ENCODE measurements around the gene TIGD1. TPM values are rescaled to one million over a fixed set of nuclear protein-coding genes. Genes with fewer than 3 reads are reported as not detected.

The TIGD1 gene
- total RNA-seq, 4 donors from 2014 or later: 1.2 to 6.5 (median 2.8) TPM

DNA sequence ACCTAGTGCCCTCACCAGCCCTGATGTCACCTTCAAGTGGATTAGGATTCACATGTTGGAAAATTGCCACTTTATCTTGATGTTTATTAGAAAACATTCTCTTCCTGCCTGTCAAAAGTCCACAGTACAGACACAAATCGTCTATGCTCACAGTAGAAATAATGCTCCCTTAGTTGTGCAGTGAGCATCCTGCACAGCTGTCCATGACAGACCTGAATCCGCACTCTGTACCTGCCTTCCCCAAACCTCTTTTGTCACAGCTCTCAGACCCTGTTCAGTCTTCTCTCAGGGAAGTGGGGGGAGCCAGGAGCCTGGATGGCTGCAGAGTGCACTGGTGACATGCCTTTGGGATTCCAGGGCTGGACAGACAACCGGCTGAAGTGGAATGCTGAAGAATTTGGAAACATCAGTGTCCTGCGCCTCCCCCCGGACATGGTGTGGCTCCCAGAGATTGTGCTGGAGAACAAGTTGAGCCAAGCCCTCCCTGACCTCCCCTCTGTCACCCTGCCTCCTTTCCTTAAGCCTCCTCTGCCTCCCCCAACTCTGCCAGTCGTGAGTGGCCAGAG lies 22.4 kb downstream of the TIGD1 start:
- no peak for ATAC-seq
- TF ChIP-seq, protein P1, sequence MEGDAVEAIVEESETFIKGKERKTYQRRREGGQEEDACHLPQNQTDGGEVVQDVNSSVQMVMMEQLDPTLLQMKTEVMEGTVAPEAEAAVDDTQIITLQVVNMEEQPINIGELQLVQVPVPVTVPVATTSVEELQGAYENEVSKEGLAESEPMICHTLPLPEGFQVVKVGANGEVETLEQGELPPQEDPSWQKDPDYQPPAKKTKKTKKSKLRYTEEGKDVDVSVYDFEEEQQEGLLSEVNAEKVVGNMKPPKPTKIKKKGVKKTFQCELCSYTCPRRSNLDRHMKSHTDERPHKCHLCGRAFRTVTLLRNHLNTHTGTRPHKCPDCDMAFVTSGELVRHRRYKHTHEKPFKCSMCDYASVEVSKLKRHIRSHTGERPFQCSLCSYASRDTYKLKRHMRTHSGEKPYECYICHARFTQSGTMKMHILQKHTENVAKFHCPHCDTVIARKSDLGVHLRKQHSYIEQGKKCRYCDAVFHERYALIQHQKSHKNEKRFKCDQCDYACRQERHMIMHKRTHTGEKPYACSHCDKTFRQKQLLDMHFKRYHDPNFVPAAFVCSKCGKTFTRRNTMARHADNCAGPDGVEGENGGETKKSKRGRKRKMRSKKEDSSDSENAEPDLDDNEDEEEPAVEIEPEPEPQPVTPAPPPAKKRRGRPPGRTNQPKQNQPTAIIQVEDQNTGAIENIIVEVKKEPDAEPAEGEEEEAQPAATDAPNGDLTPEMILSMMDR (IDR thresholded peaks at IDR 0.05): no peak
- no peak for TF ChIP-seq POLR2A (IDR thresholded peaks at IDR 0.05)
- WGBS, 2 donors (ENCODE audit: low coverage in 1 of 2): 67 to 74% methylated on average over 1 to 6 of the region's 6 CpGs
- H3K27ac ChIP-seq: no peak overlapping the region
- peaks cover 0 to 29% (median 17%) of the 10 kb centered on the region in 3 donors for H3K4me1 ChIP-seq
- peaks cover 46% of the 10 kb centered on the region for H3K27me3 ChIP-seq
- no peaks in the 10 kb centered on the region for H3K9me3 ChIP-seq
- no peaks in the 10 kb centered on the region for H3K36me3 ChIP-seq
- H3K4me3 ChIP-seq: no peak overlapping the region

DNA sequence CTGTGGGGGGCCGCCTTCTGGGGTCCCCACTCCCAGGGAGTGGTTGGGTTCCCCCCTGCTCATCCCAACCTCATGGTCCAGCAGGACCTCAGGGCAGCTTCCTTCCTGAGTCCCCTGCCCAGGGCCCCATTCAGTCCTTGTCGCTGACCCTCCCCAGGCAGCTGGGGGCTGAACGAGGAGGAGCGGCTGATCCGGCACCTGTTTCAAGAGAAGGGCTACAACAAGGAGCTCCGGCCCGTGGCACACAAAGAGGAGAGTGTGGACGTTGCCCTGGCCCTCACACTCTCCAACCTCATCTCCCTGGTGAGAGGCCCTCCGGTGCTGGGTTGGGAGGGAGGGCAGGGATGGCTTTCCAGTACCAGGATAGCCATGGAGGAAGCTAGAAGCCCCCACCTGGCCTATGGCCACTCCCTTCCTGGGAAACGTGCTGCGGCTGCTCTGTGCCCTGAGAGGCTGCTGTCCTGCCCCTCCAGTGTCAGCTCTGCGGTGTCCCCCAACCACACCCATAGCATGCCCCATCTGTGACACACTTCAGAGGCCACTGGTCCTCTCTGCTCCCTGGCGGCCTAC lies 23.9 kb downstream of the TIGD1 start:
- Histone ChIP-seq H3K36me3 (no peaks in the 10 kb centered on the region), H3K27me3 (peaks cover 61% of the 10 kb centered on the region), H3K4me3 (no peak overlapping the region), H3K27ac (no peak overlapping the region), H3K9me3 (no peaks in the 10 kb centered on the region), H3K4me1 (peaks cover 0 to 44% (median 25%) of the 10 kb centered on the region in 3 donors)
- no peak for ATAC-seq
- 86% methylated on average over 1 of the region's 13 CpGs; no CpG with 5 or more reads in 1 of the 2 donors for WGBS, 2 donors (ENCODE audit: low coverage in 1 of 2)
- TF ChIP-seq, protein P1 (IDR thresholded peaks at IDR 0.05): no peak
- TF ChIP-seq EP300 (IDR thresholded peaks at IDR 0.05) (no peak), POLR2AphosphoS5 (IDR thresholded peaks at IDR 0.05) (no peak), POLR2A (IDR thresholded peaks at IDR 0.05) (no peak)

DNA sequence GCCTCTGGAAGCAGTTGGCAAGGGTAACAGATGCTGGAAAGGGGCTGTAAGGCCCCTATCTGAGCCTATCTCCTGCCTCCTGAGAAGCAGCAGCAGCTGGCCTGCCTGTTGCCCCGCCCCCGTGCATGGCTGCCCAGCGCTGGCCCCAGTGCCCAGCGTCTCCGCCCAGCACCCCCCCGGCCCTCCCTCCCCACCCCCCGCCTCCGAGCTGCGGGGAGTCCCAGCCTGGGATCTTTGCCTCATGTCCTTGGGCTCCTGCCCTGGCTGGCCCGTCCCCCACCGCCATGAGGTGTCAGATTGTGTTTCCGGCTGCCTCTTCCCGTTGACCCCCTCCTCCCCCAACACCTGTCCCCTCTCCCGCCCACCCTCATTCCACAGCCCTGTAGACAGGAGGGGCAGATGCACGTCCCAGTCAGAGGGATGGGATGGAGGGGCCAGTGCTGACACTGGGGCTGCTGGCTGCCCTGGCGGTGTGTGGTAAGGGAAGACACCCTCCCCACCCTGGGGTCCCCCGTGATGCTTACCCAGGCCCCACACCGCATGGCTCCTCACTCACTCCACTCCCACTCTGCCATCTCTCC lies 24.5 kb downstream of the TIGD1 start, which contains the start of gene CHRND:
Gene CHRND (plus strand): TSS at position 370 of the 581 bp plus-strand sequence. CDS start 56 bp downstream, at position 426.
- Histone ChIP-seq H3K27ac (no peak within 1 kb of the TSS), H3K4me1 (peaks cover 0 to 44% (median 25%) of the 10 kb centered on the region in 3 donors), H3K9me3 (no peaks in the 10 kb centered on the region), H3K4me3 (no peak within 1 kb of the TSS), H3K27me3 (peaks cover 67% of the 10 kb centered on the region), H3K36me3 (no peaks in the 10 kb centered on the region)
- no peak for ATAC-seq
- no peak for TF ChIP-seq POLR2AphosphoS5 (IDR thresholded peaks at IDR 0.05)
- TF ChIP-seq, protein P1 (IDR thresholded peaks at IDR 0.05): no peak
- TF ChIP-seq POLR2A (IDR thresholded peaks at IDR 0.05): no peak
- TF ChIP-seq EP300 (IDR thresholded peaks at IDR 0.05): no peak
- WGBS, 2 donors (ENCODE audit: low coverage in 1 of 2): 51% methylated on average over 2 of the region's 18 CpGs; no CpG with 5 or more reads in 1 of the 2 donors

DNA sequence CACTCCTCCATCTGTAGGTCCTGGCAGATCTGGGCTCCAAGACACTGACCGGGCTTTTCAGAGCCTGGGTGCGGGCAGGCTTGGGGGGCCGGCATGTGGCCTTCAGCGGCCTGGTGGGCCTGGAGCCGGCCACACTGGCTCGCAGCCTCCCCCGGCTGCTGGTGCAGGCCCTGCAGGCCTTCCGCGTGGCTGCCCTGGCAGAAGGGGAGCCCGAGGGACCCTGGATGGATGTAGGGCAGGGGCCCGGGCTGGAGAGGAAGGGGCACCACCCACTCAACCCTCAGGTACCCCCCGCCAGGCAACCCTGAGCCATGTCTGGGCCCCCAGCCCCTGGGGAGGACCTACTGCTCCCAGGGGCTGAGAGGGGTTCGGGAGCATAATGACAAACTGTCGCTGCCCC lies 25.2 kb downstream of the TIGD1 start:
- TF ChIP-seq, protein P1 (IDR thresholded peaks at IDR 0.05): no peak
- TF ChIP-seq POLR2A (IDR thresholded peaks at IDR 0.05): no peak
- no peak for TF ChIP-seq EP300 (IDR thresholded peaks at IDR 0.05)
- TF ChIP-seq POLR2AphosphoS5 (IDR thresholded peaks at IDR 0.05): no peak
- Histone ChIP-seq H3K4me1 (peaks cover 0 to 44% (median 25%) of the 10 kb centered on the region in 3 donors), H3K4me3 (no peak overlapping the region), H3K27ac (no peak overlapping the region), H3K9me3 (no peaks in the 10 kb centered on the region), H3K36me3 (no peaks in the 10 kb centered on the region), H3K27me3 (peaks cover 74% of the 10 kb centered on the region)
- no CpG with 5 or more reads among the region's 14 CpGs for WGBS, 2 donors (ENCODE audit: low coverage in 1 of 2)
- no peak for ATAC-seq
